H9 (cell line): Measurements from ENCODE around the gene DYNLRB1. TPM values are rescaled to one million over a fixed set of nuclear protein-coding genes. Genes with fewer than 3 reads are reported as not detected.

ENCODE experiments used
- DNase-seq: peaks from one replicate; pipeline ENCODE4 v3.0.0-alpha.2; 2017
- H2AFZ ChIP-seq: one replicate; pipeline ENCODE4 v1.6.1; 2013; ENCODE audit warnings: mild to moderate bottlenecking, low read length, control low read depth, moderate library complexity
- H2AK5ac ChIP-seq: 2 replicates; pipeline ENCODE4 v1.6.1; 2013; ENCODE audit warnings: low read length, control low read depth, mixed read lengths; ENCODE audit not compliant: insufficient read length
- H2BK120ac ChIP-seq: one replicate; pipeline ENCODE4 v1.6.1; 2013; ENCODE audit warnings: low read depth, mild to moderate bottlenecking, low read length, control low read depth, inconsistent platforms; ENCODE audit not compliant: poor library complexity, severe bottlenecking
- H2BK12ac ChIP-seq: 2 replicates; pipeline ENCODE4 v1.6.1; 2013; ENCODE audit warnings: low read length, control low read depth, mixed read lengths, low read depth; ENCODE audit not compliant: insufficient read length
- H2BK15ac ChIP-seq: 2 replicates; pipeline ENCODE4 v1.6.1; 2013; ENCODE audit warnings: low read depth, low read length, control low read depth
- H2BK20ac ChIP-seq: one replicate; pipeline ENCODE4 v1.6.1; 2013; ENCODE audit warnings: low read depth, mild to moderate bottlenecking, low read length, control low read depth, inconsistent platforms; ENCODE audit not compliant: poor library complexity, severe bottlenecking
- H2BK5ac ChIP-seq: 2 replicates; pipeline ENCODE4 v1.6.1; 2013; ENCODE audit warnings: low read length, control low read depth, mixed read lengths; ENCODE audit not compliant: insufficient read length
- H3K14ac ChIP-seq: 2 replicates; pipeline ENCODE4 v1.6.1; 2013; ENCODE audit warnings: low read length, control low read depth; ENCODE audit not compliant: insufficient read depth
- H3K18ac ChIP-seq: 2 replicates; pipeline ENCODE4 v1.6.1; 2013; ENCODE audit warnings: low read depth, mild to moderate bottlenecking, mixed read lengths, low read length, control low read depth; ENCODE audit not compliant: insufficient read length
- H3K23ac ChIP-seq: 2 replicates; pipeline ENCODE4 v1.6.1; 2013; ENCODE audit warnings: low read length, control low read depth, mixed read lengths, low read depth; ENCODE audit not compliant: insufficient read length
- H3K23me2 ChIP-seq: 2 replicates; pipeline ENCODE4 v1.6.1; 2013; ENCODE audit warnings: low read depth, mild to moderate bottlenecking, mixed read lengths, low read length, control low read depth; ENCODE audit not compliant: insufficient read length, poor library complexity, severe bottlenecking
- H3K27ac ChIP-seq: 2 replicates; pipeline ENCODE4 v1.5.1; 2013; ENCODE audit warnings: low read length, control low read depth, mixed read lengths, low read depth; ENCODE audit not compliant: insufficient read length
- H3K27me3 ChIP-seq: 2 replicates; pipeline ENCODE4 v1.6.1; 2013; ENCODE audit warnings: low read length, control low read depth, inconsistent platforms; ENCODE audit not compliant: insufficient read depth
- H3K4ac ChIP-seq: 2 replicates; pipeline ENCODE4 v1.6.1; 2013; ENCODE audit warnings: low read depth, mild to moderate bottlenecking, control low read depth, inconsistent platforms, low read length, moderate library complexity
- H3K4me1 ChIP-seq: 2 replicates; pipeline ENCODE4 v1.6.1; 2013; ENCODE audit warnings: low read length, control low read depth, inconsistent platforms; ENCODE audit not compliant: insufficient read depth
- H3K4me2 ChIP-seq: 2 replicates; pipeline ENCODE4 v1.6.1; 2013; ENCODE audit warnings: low read length, control low read depth, mixed read lengths; ENCODE audit not compliant: insufficient read length, insufficient read depth
- H3K56ac ChIP-seq: 2 replicates; pipeline ENCODE4 v1.6.1; 2013; ENCODE audit warnings: low read depth, mild to moderate bottlenecking, mixed read lengths, low read length, control low read depth; ENCODE audit not compliant: insufficient read length
- H3K79me1 ChIP-seq: 2 replicates; pipeline ENCODE4 v1.6.1; 2013; ENCODE audit warnings: low read depth, mild to moderate bottlenecking, moderate library complexity, low read length, control low read depth, inconsistent platforms; ENCODE audit not compliant: insufficient read depth, poor library complexity, severe bottlenecking
- H3K79me2 ChIP-seq: 2 replicates; pipeline ENCODE4 v1.6.1; 2013; ENCODE audit warnings: low read length, control low read depth, inconsistent platforms; ENCODE audit not compliant: insufficient read depth
- H3K9ac ChIP-seq: 2 replicates; pipeline ENCODE4 v1.6.1; 2013; ENCODE audit warnings: low read length, control low read depth, mixed read lengths; ENCODE audit not compliant: insufficient read length; ENCODE audit errors: extremely low read depth
- H3K9me3 ChIP-seq: one replicate; pipeline ENCODE4 v1.6.1; 2013; ENCODE audit warnings: low read depth, low read length, inconsistent platforms; ENCODE audit not compliant: control insufficient read depth
- H3T11ph ChIP-seq: one replicate; pipeline ENCODE4 v1.6.1; 2013; ENCODE audit warnings: mild to moderate bottlenecking, low read length, control low read depth, inconsistent platforms
- H4K20me1 ChIP-seq: one replicate; pipeline ENCODE4 v1.6.1; 2013; ENCODE audit not compliant: control insufficient read depth, insufficient read length, insufficient read depth
- H4K5ac ChIP-seq: 2 replicates; pipeline ENCODE4 v1.6.1; 2013; ENCODE audit warnings: low read depth, mild to moderate bottlenecking, mixed read lengths, low read length, control low read depth; ENCODE audit not compliant: insufficient read length
- H4K8ac ChIP-seq: replicated peaks from 2 replicates; pipeline ENCODE4 v1.6.1; 2013; ENCODE audit warnings: low read length, control low read depth, mixed read lengths, low read depth; ENCODE audit not compliant: insufficient read length
- H4K91ac ChIP-seq: 2 replicates; pipeline ENCODE4 v1.6.1; 2013; ENCODE audit warnings: low read depth, mild to moderate bottlenecking, moderate library complexity, mixed read lengths, low read length, control low read depth; ENCODE audit not compliant: insufficient read length
- H3K27ac Mint-ChIP-seq, 3 experiments: 2 replicates in 2 of 3; 3 replicates in 1 of 3; pipeline ENCODE4 v1.8.0; 2020 to 2021; ENCODE audit warnings: mixed read lengths in 3 of 3, mild to moderate bottlenecking in 1 of 3, moderate library complexity in 1 of 3
- H3K27me3 Mint-ChIP-seq: 2 replicates; pipeline ENCODE4 v1.8.0; 2021; ENCODE audit warnings: low read depth, mild to moderate bottlenecking, moderate library complexity, mixed read lengths
- H3K36me3 Mint-ChIP-seq, 3 experiments: 2 replicates in 2 of 3; 3 replicates in 1 of 3; pipeline ENCODE4 v1.8.0; 2020 to 2021; ENCODE audit warnings: low read depth in 3 of 3, mixed read lengths in 3 of 3; ENCODE audit not compliant: insufficient read depth in 1 of 3
- H3K4me1 Mint-ChIP-seq, 2 experiments: 2 replicates each; pipeline ENCODE4 v1.8.0; 2020; ENCODE audit warnings: mixed read lengths in 2 of 2
- H3K4me3 Mint-ChIP-seq, 2 experiments: 2 replicates in 1 of 2; 3 replicates in 1 of 2; pipeline ENCODE4 v1.8.0; 2020 to 2021; ENCODE audit warnings: mild to moderate bottlenecking in 2 of 2, mixed read lengths in 2 of 2, moderate library complexity in 1 of 2
- H3K9me3 Mint-ChIP-seq, 2 experiments: 2 replicates in 1 of 2; 3 replicates in 1 of 2; pipeline ENCODE4 v1.8.0; 2020; ENCODE audit warnings: mild to moderate bottlenecking in 2 of 2, mixed read lengths in 2 of 2, moderate library complexity in 1 of 2
- CTCF ChIP-seq: fragments of 200-600 bp; sonication (generic); conservative IDR thresholded peaks from 3 replicates; pipeline ENCODE4 v1.8.0; 2021; ENCODE audit warnings: antibody characterized with exemption, mild to moderate bottlenecking
- WGBS: extraction: QIAGEN DNeasy Blood & Tissue Kit; methylation state at CpG from one replicate; pipeline ENCODE4 v1.1.7; 2013; ENCODE audit warnings: missing lambda C conversion rate, low lambda C conversion rate, mixed read lengths; ENCODE audit not compliant: insufficient read length; ENCODE audit errors: extremely low coverage; 5-methylcytosine and 5-hydroxymethylcytosine counted together
- total RNA-seq: library from RNA; stranded (reverse); gene quantifications from 2 replicates; pipeline ENCODE4 v1.2.1, GENCODE V29; 2021

DYNLRB1 gene
- total RNA-seq, 1 experiment from 2014 or later = 200 TPM

DNA sequence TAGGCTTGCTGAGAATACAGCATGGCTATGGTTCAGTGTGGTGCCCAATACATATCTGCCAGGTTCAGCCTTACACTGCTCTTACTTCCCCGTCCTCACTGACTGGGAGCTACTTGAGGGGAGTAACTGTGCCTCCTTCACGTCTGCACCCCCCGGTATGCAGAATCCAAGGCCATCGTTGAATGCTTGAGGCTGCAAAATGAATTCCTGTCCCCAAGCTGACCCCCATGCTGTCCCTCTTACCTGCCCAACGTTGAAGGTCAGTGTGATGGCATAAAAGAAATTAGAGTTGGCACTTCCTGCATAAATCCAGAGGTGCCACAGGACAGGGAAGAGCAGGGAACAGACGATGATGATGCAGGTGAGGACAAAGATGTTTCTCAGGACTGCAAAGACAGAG, 58.6 kb downstream of the DYNLRB1 start:
- Mint-ChIP-seq H3K27ac (peak overlapping the region in 1 of 3 experiments; percentile 36; a peak in 2 of 7 replicates), H3K4me1 (peaks cover 5 to 12% of the 10 kb centered on the region in 2 experiments; a peak in 3 of 4 replicates), H3K27me3 (no peaks in the 10 kb centered on the region), H3K4me3 (no peak overlapping the region), H3K36me3 (peaks cover 7 to 25% (median 13%) of the 10 kb centered on the region in 3 experiments; a peak in 5 of 7 replicates), H3K9me3 (no peaks in the 10 kb centered on the region)
- Histone ChIP-seq H2BK12ac (no peak overlapping the region), H3K18ac (no peak overlapping the region), H3K9ac (no peak overlapping the region), H4K5ac (no peak overlapping the region), H2BK15ac (no peak overlapping the region), H3K27me3 (no peaks in the 10 kb centered on the region), H4K91ac (no peak overlapping the region), H3K23ac (no peak overlapping the region), H2BK20ac (no peak overlapping the region), H3K4me2 (no peak overlapping the region), H3K4me1 (no peaks in the 10 kb centered on the region), H3K56ac (no peak overlapping the region), H2BK5ac (no peak overlapping the region), H3K27ac (no peak overlapping the region), H3K23me2 (no peaks in the 10 kb centered on the region), H3K4ac (no peak overlapping the region), H3T11ph (no peak overlapping the region), H3K79me2 (no peaks in the 10 kb centered on the region), H3K9me3 (no peaks in the 10 kb centered on the region), H2AFZ (no peak overlapping the region), H3K79me1 (no peaks in the 10 kb centered on the region), H3K14ac (no peak overlapping the region), H4K20me1 (no peaks in the 10 kb centered on the region), H2BK120ac (no peak overlapping the region), H2AK5ac (no peak overlapping the region), H4K8ac (no peak overlapping the region)
- WGBS = no CpG with 5 or more reads among the region's 6 CpGs
- TF ChIP-seq CTCF = no peak
- no peak for DNase-seq
